Astrocyte (in vitro differentiated cells and primary cell): ENCODE measurements around the gene GCNT2.
"Not testable (repeated sequence)": the region's sequence is repeated elsewhere in the genome, so short reads cannot be mapped to it uniquely, and the experiment has no call there.

Experiments used
- CTCF ChIP-seq: IDR thresholded peaks from 2 replicates; pipeline ENCODE4 v1.5.1; 2011; ENCODE audit warnings: low read depth, mild to moderate bottlenecking, inconsistent platforms, low read length, moderate library complexity; ENCODE audit not compliant: insufficient read depth
- EZH2 ChIP-seq: IDR thresholded peaks from 2 replicates; pipeline ENCODE4 v1.6.1; 2012; ENCODE audit warnings: mild to moderate bottlenecking, low read length, inconsistent platforms; ENCODE audit not compliant: insufficient read depth

DNA sequence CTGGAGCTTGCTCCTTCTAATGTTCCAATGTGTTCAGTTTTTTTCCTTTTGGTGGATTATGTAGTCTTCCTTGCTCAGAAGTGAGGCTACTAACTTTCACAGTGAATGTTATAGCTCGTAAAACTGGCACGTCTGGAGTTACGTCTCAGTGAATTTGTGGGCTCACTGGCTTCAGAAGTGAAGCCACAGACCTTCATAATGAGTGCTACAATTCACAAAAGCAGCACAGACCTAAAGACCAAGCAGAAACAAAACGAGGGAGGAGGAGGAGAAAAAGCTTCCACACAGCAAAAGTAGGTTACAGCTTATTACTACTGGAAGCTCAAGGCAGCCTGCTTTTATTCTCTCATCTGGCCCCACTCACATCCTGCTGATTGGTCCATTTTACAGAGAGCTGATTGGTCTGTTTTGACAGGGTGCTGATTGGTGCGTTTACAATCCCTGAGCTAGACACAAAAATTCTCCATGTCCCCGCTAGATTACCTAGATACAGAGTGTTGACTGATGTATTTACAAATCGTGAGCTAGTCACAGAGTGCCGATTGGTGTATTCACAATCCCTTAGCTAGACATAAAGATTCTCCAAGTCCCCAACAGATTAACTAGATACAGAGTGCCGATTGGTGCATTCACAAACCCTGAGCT is 34.1 kb upstream of the GCNT2 start:
- not testable (repeated sequence) for TF ChIP-seq EZH2, CTCF
